ENCODE measurements around the gene IL4I1. TPM values are rescaled to one million over a fixed set of nuclear protein-coding genes. Genes with fewer than 3 reads are reported as not detected.

The IL4I1 gene
- total and polyA plus RNA-seq, 2 of the 4 experiments (the other 2 are of a cell fraction) = 0.31 to 0.36 TPM

- ChIA-PET CTCF (no interaction called here), POLR2A (ENCODE audit: unreplicated experiment) (interaction anchor here (0.6 kb wide), 1 partner anchor 58 kb away, joined by 5 read pairs; no protein-coding TSS in a partner anchor)
- no peak overlapping the region for H2AFZ ChIP-seq (replicated peaks; ENCODE audit: low read length, poor library complexity)
- H2AK9ac ChIP-seq (replicated peaks; ENCODE audit: low read depth, low read length, poor library complexity) = peak overlapping the region; percentile 67
- H2BK15ac ChIP-seq (ENCODE audit: low read depth, low read length) = no peak overlapping the region
- WGBS, 2 experiments (ENCODE audit: extremely low coverage in 2 of 2, insufficient read length in 1 of 2) = no CpG with 5 or more reads among the region's 17 CpGs
- DNase-seq (no peak), ATAC-seq (ENCODE audit: low read depth) (no peak)
- no peak overlapping the region for H3K9ac ChIP-seq (ENCODE audit: low read depth, low read length)
- H4K20me1 ChIP-seq (ENCODE audit: insufficient read depth, low read length) = no peaks in the 10 kb centered on the region
- H4K8ac ChIP-seq (ENCODE audit: low read depth in 2 of 2, low read length in 2 of 2) = no peak overlapping the region
- no peak overlapping the region for H3K4me2 ChIP-seq (ENCODE audit: low read depth, low read length)
- H3K79me1 ChIP-seq (ENCODE audit: low read depth in 1 of 2, low read length in 2 of 2) = peaks cover 15 to 60% of the 10 kb centered on the region in 2 experiments
- no peak overlapping the region for H4K91ac ChIP-seq (ENCODE audit: insufficient read depth, low read depth, low read length)
- intact Hi-C loops (cut with micrococcal nuclease) (no loop called here), in situ Hi-C loops (cut with MboI; ENCODE audit: low sequenced_read_pairs) (no loop called here), dilution Hi-C loops (cut with HindIII; ENCODE audit: low sequenced_read_pairs, unreplicated experiment) (no loop called here)
- no peak overlapping the region for H3K56ac ChIP-seq (ENCODE audit: extremely low read depth, insufficient read depth, low read length)
- no peak overlapping the region for H2BK20ac ChIP-seq (ENCODE audit: low read depth, low read length)
- no peaks in the 10 kb centered on the region for H3K9me3 ChIP-seq (ENCODE audit: control insufficient read depth, insufficient read depth, low read length)
- no peaks in the 10 kb centered on the region for H3K27me3 ChIP-seq (ENCODE audit: control insufficient read depth, insufficient read depth, low read length)
- H3K36me3 ChIP-seq (ENCODE audit: control insufficient read depth, insufficient read depth, low read length) = peaks cover 7% of the 10 kb centered on the region; the same call in 1 of the 2 replicates
- BruUV-seq (replicated peaks) = no TSS peak
- no peak overlapping the region for H3K4ac ChIP-seq (ENCODE audit: low read depth, low read length)
- no peak overlapping the region for H3K27ac ChIP-seq (ENCODE audit: insufficient read depth, low read length)
- no peak overlapping the region for H2BK120ac ChIP-seq (ENCODE audit: low read depth, low read length)
- no peak overlapping the region for H2BK5ac ChIP-seq (ENCODE audit: low read depth, low read length, poor library complexity, severe bottlenecking)
- H3K4me3 ChIP-seq (ENCODE audit: insufficient read depth, low read depth, low read length) = no peak overlapping the region
- H3K14ac ChIP-seq (replicated peaks; ENCODE audit: low read depth, low read length) = no peak overlapping the region
- H3K23ac ChIP-seq (ENCODE audit: low read depth, low read length) = no peak overlapping the region
- peaks cover 7% of the 10 kb centered on the region for H3K4me1 ChIP-seq (ENCODE audit: control insufficient read depth, insufficient read depth, low read length)
- no peak overlapping the region for H4K5ac ChIP-seq (ENCODE audit: low read depth, low read length)
- TF ChIP-seq NFE2L2 (IDR thresholded peaks at IDR 0.05; ENCODE audit: low read depth, low read length) (no peak), POLR2A (IDR thresholded peaks at IDR 0.05; ENCODE audit: low read depth, low read length) (no peak), RFX5 (IDR thresholded peaks at IDR 0.05; ENCODE audit: low read depth, low read length) (no peak), RAD21 (IDR thresholded peaks at IDR 0.05; ENCODE audit: low read length) (no peak), MAFK (IDR thresholded peaks at IDR 0.05; ENCODE audit: low read depth, low read length) (no peak), MAZ (IDR thresholded peaks at IDR 0.05; ENCODE audit: borderline replicate concordance, low read depth, low read length) (no peak), MXI1 (IDR thresholded peaks at IDR 0.05; ENCODE audit: borderline replicate concordance, low read depth, low read length) (no peak), FOS (IDR thresholded peaks at IDR 0.05; ENCODE audit: low read depth, low read length) (no peak), CTCF (conservative IDR thresholded peaks at IDR 0.05; ENCODE audit: low read depth, low read length) (no peak), SMC3 (IDR thresholded peaks at IDR 0.05; ENCODE audit: low read depth, low read length) (no peak), RCOR1 (IDR thresholded peaks at IDR 0.05; ENCODE audit: insufficient replicate concordance, low read length) (no peak), BHLHE40 (IDR thresholded peaks at IDR 0.05; ENCODE audit: low read depth, low read length) (no peak), CHD1 (IDR thresholded peaks at IDR 0.05; ENCODE audit: low read depth, low read length) (no peak), USF2 (IDR thresholded peaks at IDR 0.05; ENCODE audit: low read depth, low read length) (no peak), ELK1 (IDR thresholded peaks at IDR 0.05; ENCODE audit: borderline replicate concordance, low read depth, low read length) (no peak), CEBPB (IDR thresholded peaks at IDR 0.05; ENCODE audit: low read depth, low read length) (no peak)
- H2AK5ac ChIP-seq (ENCODE audit: low read depth, low read length) = no peak overlapping the region
- no peak overlapping the region for H3K18ac ChIP-seq (ENCODE audit: low read depth, low read length)
- peaks cover 14% of the 10 kb centered on the region; the same call in 1 of the 2 replicates for H3K9me1 ChIP-seq (ENCODE audit: insufficient read depth, low read length)
Measured at GRCh38 chr19:49871349-49871985, 25.2 kb downstream of the IL4I1 start.
